ENCODE results near the gene RASA4B. TPM values are rescaled to one million over a fixed set of nuclear protein-coding genes. Genes with fewer than 3 reads are reported as not detected.
"Not testable (repeated sequence)": the region's sequence is repeated elsewhere in the genome, so short reads cannot be mapped to it uniquely, and the experiment has no call there.

The RASA4B gene
- polyA plus RNA-seq, 1 donor (not counting 4 experiments of a cell fraction or from before 2014, with no cell fraction given): 0.49 TPM

DNA sequence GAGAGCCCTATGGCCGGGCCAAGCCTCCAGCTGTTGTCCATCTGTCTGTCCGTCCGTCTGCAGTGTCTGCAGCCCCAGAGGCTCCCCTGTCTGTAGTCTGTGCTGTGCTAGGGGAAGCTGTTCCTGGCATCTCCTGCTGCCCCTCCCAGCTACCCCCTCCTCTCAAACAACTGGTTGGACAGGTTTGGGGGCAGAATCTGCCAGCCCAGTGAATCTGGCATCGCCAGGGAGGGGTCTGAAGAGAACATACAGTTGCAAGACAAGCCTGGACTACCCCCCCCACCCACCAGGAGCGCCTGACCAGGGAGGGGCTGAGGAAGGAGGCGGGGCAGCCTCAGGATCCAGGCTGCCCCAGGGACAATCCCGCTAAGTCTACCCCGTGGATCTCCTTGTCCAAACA is 26.0 kb upstream of the RASA4B start, which contains the start of gene UPK3BL2:
Gene UPK3BL2 (minus strand): TSS at position 101 of the 400 bp plus-strand sequence. CDS start 60 bp downstream, at position 41.
- H3K4me2 ChIP-seq (ENCODE audit: control insufficient read depth, extremely low read depth, insufficient read depth, low read depth, low read length); H3K9me3 ChIP-seq (ENCODE audit: control insufficient read depth, low read depth, low read length); H3K9me1 ChIP-seq (ENCODE audit: control insufficient read depth, extremely low read depth, insufficient read depth, low read length); dilution Hi-C loops (cut with MboI; ENCODE audit: extremely low pct_ligation_motif_present, low sequenced_read_pairs); H3K9ac ChIP-seq (ENCODE audit: control insufficient read depth, extremely low read depth, insufficient read depth, low read length); H3K27me3 ChIP-seq (ENCODE audit: control insufficient read depth, extremely low read depth, insufficient read depth, low read length); DNase-seq (ENCODE audit: low read depth, low spot score); H4K20me1 ChIP-seq (ENCODE audit: control insufficient read depth, extremely low read depth, insufficient read depth, low read length); H3K4me3 ChIP-seq (ENCODE audit: control insufficient read depth in 2 of 3, extremely low read depth in 1 of 3, insufficient read depth in 2 of 3, low read depth in 1 of 3, low read length in 3 of 3); H3K79me2 ChIP-seq (ENCODE audit: control insufficient read depth, insufficient read depth, low read length); H3K27ac ChIP-seq (ENCODE audit: control insufficient read depth, insufficient read depth, low read length); FAIRE-seq; H2AFZ ChIP-seq (ENCODE audit: control insufficient read depth, low read length); H3K36me3 ChIP-seq (ENCODE audit: control insufficient read depth in 2 of 2, extremely low read depth in 1 of 2, insufficient read depth in 2 of 2, low read length in 2 of 2); H3K4me1 ChIP-seq (ENCODE audit: control insufficient read depth, extremely low read depth, insufficient read depth, low read length): not testable (repeated sequence)

DNA sequence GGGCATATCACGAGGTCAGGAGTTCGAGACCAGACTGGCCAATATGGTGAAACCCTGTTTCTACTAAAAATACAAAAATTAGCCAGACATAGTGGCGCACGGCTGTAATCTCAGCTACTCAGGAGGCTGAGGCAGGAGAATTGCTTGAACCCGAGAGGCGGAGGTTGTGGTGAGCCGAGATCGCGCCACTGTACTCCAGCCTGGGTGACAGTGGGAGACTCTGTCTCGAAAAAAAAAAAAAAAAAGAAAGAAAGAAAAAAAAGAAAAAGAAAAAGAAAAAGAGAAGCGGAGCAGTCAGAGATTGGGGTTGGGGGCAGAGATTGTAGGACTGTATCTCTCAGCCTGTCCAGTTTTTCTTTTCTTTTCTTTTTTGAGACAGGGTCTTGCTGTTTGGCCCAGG is 25.2 kb upstream of the RASA4B start:
- dilution Hi-C loops (cut with MboI; ENCODE audit: extremely low pct_ligation_motif_present, low sequenced_read_pairs); H3K4me2 ChIP-seq (ENCODE audit: control insufficient read depth, extremely low read depth, insufficient read depth, low read depth, low read length); H3K79me2 ChIP-seq (ENCODE audit: control insufficient read depth, insufficient read depth, low read length); H3K9ac ChIP-seq (ENCODE audit: control insufficient read depth, extremely low read depth, insufficient read depth, low read length); H3K4me3 ChIP-seq (ENCODE audit: control insufficient read depth in 2 of 3, extremely low read depth in 1 of 3, insufficient read depth in 2 of 3, low read depth in 1 of 3, low read length in 3 of 3); H3K27me3 ChIP-seq (ENCODE audit: control insufficient read depth, extremely low read depth, insufficient read depth, low read length); DNase-seq (ENCODE audit: low read depth, low spot score); H3K9me3 ChIP-seq (ENCODE audit: control insufficient read depth, low read depth, low read length); H3K36me3 ChIP-seq (ENCODE audit: control insufficient read depth in 2 of 2, extremely low read depth in 1 of 2, insufficient read depth in 2 of 2, low read length in 2 of 2); H2AFZ ChIP-seq (ENCODE audit: control insufficient read depth, low read length); H3K9me1 ChIP-seq (ENCODE audit: control insufficient read depth, extremely low read depth, insufficient read depth, low read length); H3K27ac ChIP-seq (ENCODE audit: control insufficient read depth, insufficient read depth, low read length); H3K4me1 ChIP-seq (ENCODE audit: control insufficient read depth, extremely low read depth, insufficient read depth, low read length); H4K20me1 ChIP-seq (ENCODE audit: control insufficient read depth, extremely low read depth, insufficient read depth, low read length); FAIRE-seq: not testable (repeated sequence)

DNA sequence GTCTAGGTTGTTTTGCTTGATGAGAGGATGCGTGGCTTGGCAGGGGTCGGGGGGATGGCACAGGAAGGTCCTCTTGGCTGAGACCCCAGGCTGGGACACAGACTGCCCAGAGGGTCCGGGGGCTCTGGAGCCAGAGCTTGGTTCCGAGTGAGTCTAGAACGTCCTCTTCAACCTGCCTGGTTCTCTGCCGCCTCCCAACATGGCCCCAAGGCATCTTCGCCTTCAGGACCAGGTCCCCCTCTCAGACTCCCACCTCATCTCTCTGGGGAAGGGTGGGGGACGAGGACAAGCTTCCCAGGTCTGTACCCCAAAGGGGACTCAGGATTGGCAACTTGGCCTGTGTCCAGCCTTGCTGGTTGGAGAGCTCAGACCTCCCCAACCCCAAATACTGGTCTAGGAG is 24.5 kb upstream of the RASA4B start:
- H2AFZ ChIP-seq (ENCODE audit: control insufficient read depth, low read length); H3K9me1 ChIP-seq (ENCODE audit: control insufficient read depth, extremely low read depth, insufficient read depth, low read length): not testable (repeated sequence)

DNA sequence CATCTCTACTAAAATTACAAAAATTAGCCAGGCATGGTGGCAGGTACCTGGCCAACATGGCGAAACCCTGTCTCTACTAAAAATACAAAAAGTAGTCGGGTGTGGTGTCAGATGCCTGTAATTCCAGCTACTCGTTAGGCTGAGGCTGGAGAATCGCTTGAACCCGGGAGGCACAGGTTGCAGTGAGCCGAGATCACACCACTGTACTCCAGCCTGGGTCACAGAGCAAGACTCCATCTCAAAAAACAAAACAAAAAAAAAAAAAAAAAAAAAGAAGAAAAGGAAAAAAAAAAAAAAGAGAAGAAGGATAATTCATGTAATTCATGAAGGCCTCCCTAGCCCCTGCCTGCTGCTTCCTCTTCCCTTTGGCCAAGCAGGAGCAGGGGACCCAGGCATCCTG is 23.0 kb upstream of the RASA4B start:
- dilution Hi-C loops (cut with MboI; ENCODE audit: extremely low pct_ligation_motif_present, low sequenced_read_pairs): not testable (repeated sequence)

More for the DNA sequence above, 24.5 kb upstream of the RASA4B start:
- H3K4me1 ChIP-seq (ENCODE audit: control insufficient read depth, extremely low read depth, insufficient read depth, low read length); H3K4me2 ChIP-seq (ENCODE audit: control insufficient read depth, extremely low read depth, insufficient read depth, low read depth, low read length); H3K27me3 ChIP-seq (ENCODE audit: control insufficient read depth, extremely low read depth, insufficient read depth, low read length); DNase-seq (ENCODE audit: low read depth, low spot score); H3K9ac ChIP-seq (ENCODE audit: control insufficient read depth, extremely low read depth, insufficient read depth, low read length); H3K79me2 ChIP-seq (ENCODE audit: control insufficient read depth, insufficient read depth, low read length); FAIRE-seq; H3K9me3 ChIP-seq (ENCODE audit: control insufficient read depth, low read depth, low read length); dilution Hi-C loops (cut with MboI; ENCODE audit: extremely low pct_ligation_motif_present, low sequenced_read_pairs); H3K27ac ChIP-seq (ENCODE audit: control insufficient read depth, insufficient read depth, low read length); H3K36me3 ChIP-seq (ENCODE audit: control insufficient read depth in 2 of 2, extremely low read depth in 1 of 2, insufficient read depth in 2 of 2, low read length in 2 of 2); H3K4me3 ChIP-seq (ENCODE audit: control insufficient read depth in 2 of 3, extremely low read depth in 1 of 3, insufficient read depth in 2 of 3, low read depth in 1 of 3, low read length in 3 of 3); H4K20me1 ChIP-seq (ENCODE audit: control insufficient read depth, extremely low read depth, insufficient read depth, low read length): not testable (repeated sequence)

DNA sequence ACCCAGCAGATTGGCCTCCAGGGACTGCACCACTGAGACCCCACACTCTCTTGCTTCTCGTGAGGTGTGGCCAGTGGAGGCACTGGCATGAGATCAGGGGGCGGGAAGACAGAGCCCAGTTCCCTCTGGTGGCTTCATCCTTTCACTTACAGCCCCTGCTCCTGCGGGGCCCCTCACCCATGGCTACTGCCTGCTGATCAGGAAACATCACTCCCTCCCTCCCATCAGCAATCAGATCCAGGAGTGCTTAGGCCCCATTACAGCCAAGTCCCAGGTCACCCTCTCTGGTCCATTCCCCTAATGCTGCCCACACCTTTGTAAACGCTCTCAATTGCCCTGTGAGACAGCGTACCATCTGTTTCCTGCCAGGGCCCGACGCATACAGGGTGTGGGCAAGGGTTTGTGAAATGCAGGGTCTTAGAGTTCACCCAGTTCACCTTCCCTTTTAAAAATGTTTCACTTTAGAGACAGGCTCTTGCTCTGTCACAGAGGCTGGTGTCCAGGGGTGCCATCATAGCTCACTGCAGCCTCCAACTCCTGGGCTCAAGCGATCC is 17.6 kb upstream of the RASA4B start:
- H3K9me1 ChIP-seq (ENCODE audit: control insufficient read depth, extremely low read depth, insufficient read depth, low read length); H4K20me1 ChIP-seq (ENCODE audit: control insufficient read depth, extremely low read depth, insufficient read depth, low read length); H3K9ac ChIP-seq (ENCODE audit: control insufficient read depth, extremely low read depth, insufficient read depth, low read length); H3K4me3 ChIP-seq (ENCODE audit: control insufficient read depth in 2 of 3, extremely low read depth in 1 of 3, insufficient read depth in 2 of 3, low read depth in 1 of 3, low read length in 3 of 3); H3K36me3 ChIP-seq (ENCODE audit: control insufficient read depth in 2 of 2, extremely low read depth in 1 of 2, insufficient read depth in 2 of 2, low read length in 2 of 2); dilution Hi-C loops (cut with MboI; ENCODE audit: extremely low pct_ligation_motif_present, low sequenced_read_pairs); H3K79me2 ChIP-seq (ENCODE audit: control insufficient read depth, insufficient read depth, low read length); FAIRE-seq; H3K27me3 ChIP-seq (ENCODE audit: control insufficient read depth, extremely low read depth, insufficient read depth, low read length); H3K4me1 ChIP-seq (ENCODE audit: control insufficient read depth, extremely low read depth, insufficient read depth, low read length); DNase-seq (ENCODE audit: low read depth, low spot score); H2AFZ ChIP-seq (ENCODE audit: control insufficient read depth, low read length); H3K4me2 ChIP-seq (ENCODE audit: control insufficient read depth, extremely low read depth, insufficient read depth, low read depth, low read length); H3K9me3 ChIP-seq (ENCODE audit: control insufficient read depth, low read depth, low read length); H3K27ac ChIP-seq (ENCODE audit: control insufficient read depth, insufficient read depth, low read length): not testable (repeated sequence)

More for the DNA sequence above, 23.0 kb upstream of the RASA4B start:
- H3K9me1 ChIP-seq (ENCODE audit: control insufficient read depth, extremely low read depth, insufficient read depth, low read length); H3K4me2 ChIP-seq (ENCODE audit: control insufficient read depth, extremely low read depth, insufficient read depth, low read depth, low read length); H2AFZ ChIP-seq (ENCODE audit: control insufficient read depth, low read length); H3K4me1 ChIP-seq (ENCODE audit: control insufficient read depth, extremely low read depth, insufficient read depth, low read length); H3K27me3 ChIP-seq (ENCODE audit: control insufficient read depth, extremely low read depth, insufficient read depth, low read length); H3K36me3 ChIP-seq (ENCODE audit: control insufficient read depth in 2 of 2, extremely low read depth in 1 of 2, insufficient read depth in 2 of 2, low read length in 2 of 2); H3K27ac ChIP-seq (ENCODE audit: control insufficient read depth, insufficient read depth, low read length); H3K9ac ChIP-seq (ENCODE audit: control insufficient read depth, extremely low read depth, insufficient read depth, low read length); H4K20me1 ChIP-seq (ENCODE audit: control insufficient read depth, extremely low read depth, insufficient read depth, low read length); DNase-seq (ENCODE audit: low read depth, low spot score); H3K9me3 ChIP-seq (ENCODE audit: control insufficient read depth, low read depth, low read length); FAIRE-seq; H3K4me3 ChIP-seq (ENCODE audit: control insufficient read depth in 2 of 3, extremely low read depth in 1 of 3, insufficient read depth in 2 of 3, low read depth in 1 of 3, low read length in 3 of 3); H3K79me2 ChIP-seq (ENCODE audit: control insufficient read depth, insufficient read depth, low read length): not testable (repeated sequence)
